Measurements from ENCODE around the gene SSTR5. TPM values are rescaled to one million over a fixed set of nuclear protein-coding genes. Genes with fewer than 3 reads are reported as not detected.

SSTR5 gene
- total RNA-seq, 1 donor from 2014 or later: not detected

- Mint-ChIP-seq H3K4me3 (no peak overlapping the region), H3K27me3 (peaks cover 1% of the 10 kb centered on the region), H3K4me1 (no peaks in the 10 kb centered on the region), H3K9me3 (no peaks in the 10 kb centered on the region), H3K36me3 (ENCODE audit: low read depth) (no peaks in the 10 kb centered on the region), H3K27ac (no peak overlapping the region)
- TF ChIP-seq, protein P1, sequence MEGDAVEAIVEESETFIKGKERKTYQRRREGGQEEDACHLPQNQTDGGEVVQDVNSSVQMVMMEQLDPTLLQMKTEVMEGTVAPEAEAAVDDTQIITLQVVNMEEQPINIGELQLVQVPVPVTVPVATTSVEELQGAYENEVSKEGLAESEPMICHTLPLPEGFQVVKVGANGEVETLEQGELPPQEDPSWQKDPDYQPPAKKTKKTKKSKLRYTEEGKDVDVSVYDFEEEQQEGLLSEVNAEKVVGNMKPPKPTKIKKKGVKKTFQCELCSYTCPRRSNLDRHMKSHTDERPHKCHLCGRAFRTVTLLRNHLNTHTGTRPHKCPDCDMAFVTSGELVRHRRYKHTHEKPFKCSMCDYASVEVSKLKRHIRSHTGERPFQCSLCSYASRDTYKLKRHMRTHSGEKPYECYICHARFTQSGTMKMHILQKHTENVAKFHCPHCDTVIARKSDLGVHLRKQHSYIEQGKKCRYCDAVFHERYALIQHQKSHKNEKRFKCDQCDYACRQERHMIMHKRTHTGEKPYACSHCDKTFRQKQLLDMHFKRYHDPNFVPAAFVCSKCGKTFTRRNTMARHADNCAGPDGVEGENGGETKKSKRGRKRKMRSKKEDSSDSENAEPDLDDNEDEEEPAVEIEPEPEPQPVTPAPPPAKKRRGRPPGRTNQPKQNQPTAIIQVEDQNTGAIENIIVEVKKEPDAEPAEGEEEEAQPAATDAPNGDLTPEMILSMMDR (IDR thresholded peaks at IDR 0.05): no peak
- POLR2A ChIA-PET: no interaction called here
- ATAC-seq (ENCODE audit: low read depth) (no peak), DNase-seq (no peak)
- CTCF ChIA-PET: no interaction called here
- intact Hi-C loops (cut with micrococcal nuclease): no loop called here
These were observed 24.0 kb upstream of the SSTR5 start for GRCh38 chr16:1048442-1049112.

- Mint-ChIP-seq H3K36me3 (ENCODE audit: low read depth) (no peaks in the 10 kb centered on the region), H3K4me3 (no peak overlapping the region), H3K9me3 (no peaks in the 10 kb centered on the region), H3K27ac (no peak overlapping the region), H3K27me3 (peaks cover 1% of the 10 kb centered on the region), H3K4me1 (no peaks in the 10 kb centered on the region)
- DNase-seq: no peak
- ATAC-seq (ENCODE audit: low read depth): no peak
- CTCF ChIA-PET: no interaction called here
- POLR2A ChIA-PET: no interaction called here
- intact Hi-C loops (cut with micrococcal nuclease): no loop called here
- TF ChIP-seq, protein P1 (IDR thresholded peaks at IDR 0.05): no peak
These were observed 23.2 kb upstream of the SSTR5 start for GRCh38 chr16:1049113-1049975.

DNA sequence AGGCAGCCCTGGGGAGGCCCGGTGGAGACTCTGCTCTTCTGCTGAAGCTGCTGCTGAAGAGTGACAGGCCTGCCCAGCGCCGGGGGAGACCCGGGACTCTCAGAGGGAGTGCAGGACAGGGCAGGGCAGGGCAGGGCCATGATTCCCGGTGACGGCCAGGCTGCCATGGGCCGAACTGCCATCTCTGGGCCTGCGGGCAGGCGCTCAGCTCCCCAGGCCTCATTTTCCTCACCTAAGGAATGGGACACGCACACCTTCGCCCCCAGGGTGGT is 22.6 kb upstream of the SSTR5 start:
- DNase-seq (no peak), ATAC-seq (ENCODE audit: low read depth) (no peak)
- H3K27me3 Mint-ChIP-seq: peaks cover 1% of the 10 kb centered on the region
- no peaks in the 10 kb centered on the region for H3K9me3 Mint-ChIP-seq
- no peak overlapping the region for H3K27ac Mint-ChIP-seq
- H3K4me3 Mint-ChIP-seq: no peak overlapping the region
- no peaks in the 10 kb centered on the region for H3K36me3 Mint-ChIP-seq (ENCODE audit: low read depth)
- TF ChIP-seq, protein P1 (IDR thresholded peaks at IDR 0.05): no peak
- H3K4me1 Mint-ChIP-seq: no peaks in the 10 kb centered on the region
- intact Hi-C loops (cut with micrococcal nuclease): no loop called here
- ChIA-PET POLR2A (no interaction called here), CTCF (no interaction called here)

DNA sequence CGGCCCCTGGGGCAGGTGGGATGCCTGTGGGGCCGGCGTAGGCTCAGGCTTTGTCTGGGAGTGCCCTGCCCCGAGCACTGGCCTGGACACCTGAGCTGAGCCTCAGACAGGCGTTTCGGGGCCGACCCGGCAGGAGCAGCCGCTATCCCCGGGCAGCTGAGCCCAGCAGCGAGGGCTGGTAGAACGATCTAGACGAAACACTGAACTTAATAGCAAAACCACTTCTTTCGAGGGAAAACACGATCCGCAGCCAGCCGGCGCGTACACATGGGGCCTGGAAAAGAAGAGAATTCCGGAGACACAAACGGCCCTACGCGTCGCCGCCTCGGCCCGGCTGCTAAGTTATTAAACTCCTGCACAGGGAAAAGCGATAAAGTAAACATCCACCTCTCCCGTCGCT is 22.0 kb upstream of the SSTR5 start:
- Mint-ChIP-seq H3K9me3 (no peaks in the 10 kb centered on the region), H3K4me3 (no peak overlapping the region), H3K27me3 (peaks cover 4% of the 10 kb centered on the region), H3K4me1 (no peaks in the 10 kb centered on the region), H3K36me3 (ENCODE audit: low read depth) (no peaks in the 10 kb centered on the region), H3K27ac (no peak overlapping the region)
- TF ChIP-seq, protein P1 (IDR thresholded peaks at IDR 0.05): no peak
- POLR2A ChIA-PET: interaction anchor here (0.5 kb wide), 1 partner anchor 247 kb away, joined by 3 read pairs; no protein-coding TSS in a partner anchor
- intact Hi-C loops (cut with micrococcal nuclease): no loop called here
- CTCF ChIA-PET: no interaction called here
- ATAC-seq (ENCODE audit: low read depth) (no peak), DNase-seq (no peak)

DNA sequence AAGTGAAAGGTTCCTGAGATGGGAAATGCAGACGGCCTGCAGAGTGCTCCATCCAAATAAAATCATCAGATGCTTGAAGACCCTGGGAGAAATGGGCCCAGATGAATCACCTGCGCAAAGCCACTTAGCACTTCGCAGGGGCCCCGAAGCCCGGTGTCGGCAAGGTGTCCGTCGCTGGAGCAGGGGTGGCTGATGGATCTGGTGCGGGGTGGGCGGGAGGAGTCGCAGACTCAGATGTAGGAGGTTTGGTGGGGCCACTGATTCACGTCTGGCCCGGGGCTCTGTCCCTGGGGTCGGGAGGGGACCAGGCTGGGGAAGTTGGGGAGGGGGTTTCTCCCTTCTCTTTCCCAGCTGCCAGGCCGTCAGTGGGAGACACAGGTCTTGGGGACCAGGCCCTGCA is 21.6 kb upstream of the SSTR5 start:
- H3K9me3 Mint-ChIP-seq: no peaks in the 10 kb centered on the region
- TF ChIP-seq, protein P1 (IDR thresholded peaks at IDR 0.05): no peak
- H3K27ac Mint-ChIP-seq: no peak overlapping the region
- H3K27me3 Mint-ChIP-seq: peaks cover 8% of the 10 kb centered on the region
- POLR2A ChIA-PET: interaction anchor here (0.5 kb wide), 1 partner anchor 247 kb away, joined by 3 read pairs; no protein-coding TSS in a partner anchor
- CTCF ChIA-PET: no interaction called here
- intact Hi-C loops (cut with micrococcal nuclease): no loop called here
- DNase-seq (no peak), ATAC-seq (ENCODE audit: low read depth) (no peak)
- H3K36me3 Mint-ChIP-seq (ENCODE audit: low read depth): no peaks in the 10 kb centered on the region
- no peak overlapping the region for H3K4me3 Mint-ChIP-seq
- H3K4me1 Mint-ChIP-seq: no peaks in the 10 kb centered on the region
